Stimulated activated CD4-positive, alpha-beta T cell treated with anti-CD3 and anti-CD28 coated beads, Interleukin-4, amount 100 ng/mL, for 24 hours (primary cell): Measurements from ENCODE around the gene SCNN1G.
"Not testable (repeated sequence)": the region's sequence is repeated elsewhere in the genome, so short reads cannot be mapped to it uniquely, and the experiment has no call there.

ENCODE experiments used
- DNase-seq: peaks from one replicate; pipeline ENCODE4 v3.0.0-alpha.2; 2020

Gene SCNN1G

GRCh38 chr16:23182679-23183542, at the start of gene SCNN1G:
SCNN1G (plus strand) TSS chr16:23182745; CDS start chr16:23186272, 3,527 bp downstream.
- DNase-seq, result no peak

DNA sequence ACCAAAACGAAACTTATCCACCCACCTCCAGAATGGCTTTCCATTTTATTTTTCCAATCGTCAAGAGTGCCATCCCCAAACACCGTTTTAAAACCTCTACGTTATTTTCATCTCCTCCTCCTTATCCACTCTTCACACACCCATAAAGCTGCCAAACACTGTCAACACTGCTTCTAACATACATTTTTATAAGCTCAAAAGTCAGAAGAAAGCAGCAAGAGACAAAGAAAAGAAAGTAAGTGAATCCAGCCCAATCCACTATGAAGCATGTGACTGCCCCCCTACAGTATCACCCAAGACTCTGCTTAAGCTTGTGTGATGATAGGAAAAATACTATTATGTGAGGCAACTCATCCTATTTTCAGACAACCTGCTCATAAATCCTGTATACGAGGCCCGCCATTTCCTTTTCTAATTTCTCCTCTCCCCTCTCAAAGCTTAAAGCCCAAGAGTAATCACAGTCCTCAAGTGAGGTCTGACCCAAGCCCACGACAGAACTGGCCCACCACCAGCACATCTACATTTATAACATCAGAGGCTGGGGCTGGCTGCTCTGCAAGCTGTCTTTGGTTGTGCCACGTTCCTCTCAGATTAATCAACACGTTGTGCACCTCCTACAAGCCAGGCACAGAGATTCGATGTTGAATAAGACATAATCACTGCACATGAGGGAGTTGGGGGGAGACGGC, 49.6 kb upstream of the SCNN1G start:
- DNase-seq, result no peak

DNA sequence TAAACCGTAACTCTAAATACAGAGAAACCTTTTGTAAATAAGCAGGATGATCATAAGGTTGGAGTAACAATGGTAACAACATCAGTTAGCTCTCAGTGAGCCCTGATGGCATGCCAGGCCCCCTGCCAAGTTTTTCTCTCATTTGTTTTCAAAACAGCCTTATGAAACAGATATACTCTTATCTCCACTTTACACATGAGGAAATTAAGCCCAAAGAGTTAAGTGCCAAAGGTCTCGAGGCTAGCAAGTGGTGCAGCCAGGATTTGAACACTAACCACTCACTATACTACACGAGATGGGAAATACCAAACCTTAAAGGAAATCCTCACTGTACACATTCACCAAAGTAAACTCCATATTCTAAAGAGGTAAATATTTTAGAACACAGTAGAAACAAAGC, 48.3 kb upstream of the SCNN1G start:
- no peak for DNase-seq

DNA sequence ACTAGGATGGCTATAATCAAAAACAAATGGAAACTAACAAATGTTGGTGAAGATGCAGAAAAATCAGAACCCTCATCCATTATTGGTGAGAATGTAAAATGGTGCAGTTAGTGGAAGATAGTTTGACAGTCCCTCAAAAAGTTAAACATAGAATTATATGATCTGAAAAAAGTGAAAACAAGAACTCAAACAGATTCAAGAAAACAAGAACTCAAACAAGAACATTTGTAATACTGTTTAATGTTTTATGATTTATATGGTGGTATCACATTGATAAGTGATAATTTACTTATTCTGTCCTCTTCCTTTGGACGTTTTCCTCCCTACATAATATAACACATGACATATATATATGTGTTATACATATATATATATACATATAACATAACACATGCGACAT, 45.3 kb upstream of the SCNN1G start:
- no peak for DNase-seq

DNA sequence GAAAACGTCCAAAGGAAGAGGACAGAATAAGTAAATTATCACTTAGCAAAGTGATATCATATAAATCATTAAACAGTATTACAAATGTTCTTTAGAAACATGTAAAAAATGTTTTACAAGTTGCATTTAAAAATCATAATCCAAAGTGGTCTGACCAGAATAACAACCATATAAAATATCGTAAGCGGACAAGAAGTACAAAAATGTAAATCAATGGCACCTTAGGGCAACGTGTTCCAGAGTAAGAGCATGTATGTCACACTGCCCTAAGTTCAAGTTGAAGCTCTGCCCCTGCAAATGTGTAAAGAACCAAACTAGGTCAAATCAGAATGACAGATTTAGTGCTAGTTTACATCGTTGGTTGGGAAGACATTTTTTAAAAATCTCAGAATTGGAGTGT, 44.7 kb upstream of the SCNN1G start:
- DNase-seq, result no peak

DNA sequence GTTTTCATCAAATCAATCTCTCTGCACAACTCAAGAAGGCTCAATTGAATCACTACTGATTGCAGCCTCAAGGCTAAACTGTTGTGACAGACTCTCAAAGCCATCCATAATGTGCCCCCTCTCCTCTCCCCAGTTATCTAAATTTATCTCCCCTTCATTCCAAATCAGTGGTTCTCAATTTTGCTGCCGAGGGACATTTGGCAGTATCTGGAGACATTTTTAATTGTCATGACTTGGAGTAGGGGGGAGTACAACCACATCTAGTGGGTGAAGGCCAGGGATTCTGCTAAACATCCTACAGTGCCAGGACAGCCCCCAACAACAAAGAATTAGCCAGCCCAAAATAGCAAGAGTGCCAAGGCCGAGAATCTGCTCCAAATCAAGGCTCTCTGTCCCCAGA, 42.4 kb upstream of the SCNN1G start:
- no peak for DNase-seq

- DNase-seq, result no peak
Measured at GRCh38 chr16:23141033-23141432, 41.5 kb upstream of the SCNN1G start.

GRCh38 chr16:23141500-23141899, 41.0 kb upstream of the SCNN1G start:
- no peak for DNase-seq

DNA sequence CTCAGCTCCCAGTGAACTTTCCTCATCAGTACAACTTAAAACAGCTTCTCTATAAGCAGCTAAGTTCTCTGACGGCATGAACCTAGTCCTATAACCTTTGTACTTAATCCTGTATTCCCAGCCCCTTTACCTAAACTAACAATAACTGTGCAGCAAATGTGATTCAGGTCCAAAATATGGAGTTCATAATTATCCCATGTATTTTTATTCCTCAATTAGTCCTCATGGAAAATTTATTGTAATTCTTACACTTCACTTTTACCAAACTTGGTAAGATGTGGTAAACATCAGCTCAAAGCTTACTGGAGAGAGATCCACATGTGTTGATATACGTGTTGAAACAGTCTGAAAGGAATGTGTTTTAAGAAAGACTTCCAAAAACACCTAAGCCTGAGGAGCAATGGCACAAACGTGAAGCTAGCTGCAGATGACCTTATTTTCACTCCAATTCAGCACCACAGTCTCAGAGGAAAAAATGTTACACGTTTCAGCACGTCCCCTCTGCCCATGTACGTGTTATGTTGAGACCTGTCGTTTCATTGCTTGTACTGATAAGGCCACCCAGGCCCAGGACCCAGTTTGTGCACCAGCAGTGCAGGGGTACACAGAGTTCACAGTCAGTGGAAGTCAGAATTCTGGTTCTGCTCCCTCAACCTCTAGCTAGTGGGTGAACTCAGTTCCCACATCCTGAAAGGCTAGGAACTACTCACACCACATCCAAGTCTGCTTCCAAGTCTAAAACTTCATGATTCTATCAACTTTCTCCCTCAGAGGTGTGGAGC, 40.4 kb upstream of the SCNN1G start:
- no peak for DNase-seq

DNA sequence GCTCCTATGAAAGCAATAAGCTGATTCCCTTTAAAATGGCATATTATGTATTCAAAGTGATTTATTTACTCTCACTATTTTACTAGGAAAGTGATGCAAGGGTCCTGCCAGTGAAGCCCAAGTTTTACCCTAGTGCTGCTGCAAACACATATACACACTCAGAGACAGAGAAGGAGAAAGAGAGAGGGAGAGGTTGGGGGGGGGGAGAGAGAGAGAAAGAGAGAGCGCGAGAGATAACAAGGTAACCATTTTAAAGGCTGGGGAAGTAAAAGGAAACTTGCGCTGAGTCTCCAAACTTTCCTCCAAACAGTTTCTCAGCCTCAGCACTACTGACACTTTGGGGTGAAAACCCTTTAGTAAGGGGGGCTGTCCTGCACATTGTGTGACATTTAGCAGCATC, 39.2 kb upstream of the SCNN1G start:
- no peak for DNase-seq

GRCh38 chr16:23144393-23144792, 38.2 kb upstream of the SCNN1G start:
- not testable (repeated sequence) for DNase-seq

DNA sequence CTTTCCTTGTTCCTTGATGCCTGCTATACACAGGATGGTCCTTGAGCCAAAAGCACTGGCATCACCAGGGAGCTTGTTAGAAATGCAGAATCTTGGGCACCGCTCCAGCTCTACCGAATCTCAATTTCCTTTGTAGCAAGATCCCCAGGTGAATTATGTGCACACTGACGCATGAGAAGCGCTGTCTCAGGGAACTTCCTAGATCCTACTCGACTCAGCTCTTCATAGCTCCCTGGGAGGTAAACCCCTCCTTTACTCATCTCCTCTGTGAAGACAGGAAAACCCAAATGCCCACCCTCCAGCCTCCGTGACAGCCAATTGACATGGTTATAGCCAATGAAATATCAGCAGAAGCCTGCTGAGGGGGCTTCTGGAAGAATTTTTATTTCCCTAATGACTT, 37.4 kb upstream of the SCNN1G start:
- DNase-seq, result no peak

DNA sequence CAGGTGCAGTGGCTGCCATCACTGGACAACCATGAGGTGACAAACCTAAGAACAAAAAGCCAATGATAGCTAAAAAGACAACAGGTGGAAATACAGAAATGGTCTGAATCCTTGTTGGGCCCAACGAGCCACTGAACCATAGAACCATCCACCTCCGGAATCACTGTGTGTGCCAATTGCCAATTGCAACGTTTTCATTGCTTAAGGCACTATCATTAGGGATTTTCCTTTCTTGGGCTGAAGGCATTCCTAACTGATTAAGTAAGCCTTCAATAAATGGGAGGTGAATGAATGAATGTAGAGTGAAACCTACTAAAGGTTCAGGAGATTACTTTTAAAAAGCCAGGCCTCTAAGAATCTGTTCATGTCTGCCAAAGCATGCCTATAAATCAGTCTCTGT, 36.9 kb upstream of the SCNN1G start:
- DNase-seq, result no peak

DNA sequence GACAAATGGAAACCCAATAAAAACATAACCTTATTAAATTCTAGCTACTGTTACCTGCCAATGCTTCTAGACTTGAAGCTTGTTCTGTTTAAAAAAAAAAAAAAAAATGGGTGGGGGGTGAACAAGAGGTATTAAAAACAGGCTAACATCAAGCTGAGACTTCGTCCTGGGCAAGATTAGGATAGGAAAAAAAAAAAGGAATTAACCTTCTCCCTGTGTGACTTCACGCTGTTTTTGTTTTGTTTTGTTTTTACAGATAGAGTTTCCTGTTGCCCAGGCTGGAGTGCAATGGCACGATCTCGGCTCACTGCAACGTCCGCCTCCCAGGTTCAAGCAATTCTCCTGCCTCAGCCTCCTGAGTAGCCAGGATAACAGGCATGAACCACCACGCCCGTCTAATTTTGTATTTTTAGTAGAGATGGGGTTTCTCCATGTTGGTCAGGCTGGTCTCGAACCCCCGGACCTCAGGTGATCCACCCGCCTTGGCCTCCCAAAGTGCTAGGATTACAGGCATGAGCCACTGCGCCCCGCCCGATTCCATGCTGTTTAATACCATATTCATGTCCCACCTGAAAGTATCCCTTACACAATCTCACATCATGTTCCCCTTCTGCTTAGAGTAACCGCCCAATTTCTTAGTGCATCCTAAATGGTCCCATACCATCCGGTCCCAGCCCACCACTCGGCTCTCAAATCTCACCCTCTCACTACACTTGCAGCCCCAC, 35.5 kb upstream of the SCNN1G start:
- no peak for DNase-seq

DNA sequence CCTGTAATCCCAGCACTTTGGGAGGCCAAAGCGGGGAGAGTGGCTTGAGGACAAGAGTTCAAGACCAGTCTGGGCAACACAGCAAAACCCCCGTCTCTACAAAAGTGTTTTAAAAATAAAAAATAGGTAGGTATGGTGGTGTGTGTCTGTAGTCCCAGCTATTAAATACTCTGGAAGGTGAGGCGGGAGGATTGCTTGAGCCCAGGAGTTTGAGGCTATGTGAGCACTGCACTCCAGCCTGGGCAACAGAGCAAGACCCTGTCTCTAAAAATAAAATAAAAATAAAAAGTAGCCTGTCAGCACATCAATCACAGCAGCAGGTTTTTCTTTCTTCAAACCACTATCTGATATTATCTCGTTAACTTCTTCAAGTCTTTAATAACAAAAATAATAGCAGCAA, 34.9 kb upstream of the SCNN1G start:
- DNase-seq, result no peak

- DNase-seq, result no peak
Measured at GRCh38 chr16:23148166-23148512, 34.4 kb upstream of the SCNN1G start.

- peak; percentile 61 for DNase-seq
Measured at GRCh38 chr16:23148513-23149266, 33.9 kb upstream of the SCNN1G start.

DNA sequence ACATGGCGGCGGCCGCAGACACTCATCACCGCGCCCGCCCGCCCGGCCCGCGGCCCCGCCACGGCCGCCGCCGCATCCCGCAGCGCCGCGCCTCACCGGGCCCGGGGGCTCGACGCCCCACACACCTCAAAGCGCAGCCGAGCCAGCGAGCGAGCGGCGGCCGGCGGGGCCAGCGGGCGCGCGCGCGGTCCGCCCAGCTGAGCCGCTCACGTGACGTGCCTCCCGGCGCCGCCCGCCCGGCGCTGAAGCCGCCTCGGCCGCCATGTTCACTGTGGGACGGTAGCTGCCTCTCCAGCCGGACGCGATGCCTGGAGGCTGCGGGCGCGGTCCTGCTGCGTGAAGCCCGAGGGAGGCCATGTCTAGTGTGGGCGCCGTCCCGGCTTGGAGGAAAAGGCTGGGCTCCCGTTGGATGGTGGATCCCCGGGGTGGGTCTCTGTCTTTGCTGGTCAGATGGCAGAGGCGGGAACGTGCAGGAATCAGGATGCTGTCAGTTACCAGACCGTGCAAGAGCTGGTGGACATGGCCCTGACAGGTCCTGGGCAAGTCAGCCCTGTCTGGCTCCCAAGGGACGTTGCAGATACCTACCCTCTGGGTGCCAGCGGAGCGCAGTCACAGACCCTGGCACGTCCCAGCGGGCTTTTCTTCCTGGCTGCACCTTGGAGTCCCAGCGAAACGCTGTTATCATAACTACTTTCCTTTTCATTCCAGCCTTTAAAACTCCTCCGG, 33.1 kb upstream of the SCNN1G start, which contains the start of gene USP31:
Gene USP31 (minus strand): TSS at position 186 of the 726 bp plus-strand sequence. CDS start 182 bp downstream, at position 4.
- DNase-seq, result peak; percentile 91

DNA sequence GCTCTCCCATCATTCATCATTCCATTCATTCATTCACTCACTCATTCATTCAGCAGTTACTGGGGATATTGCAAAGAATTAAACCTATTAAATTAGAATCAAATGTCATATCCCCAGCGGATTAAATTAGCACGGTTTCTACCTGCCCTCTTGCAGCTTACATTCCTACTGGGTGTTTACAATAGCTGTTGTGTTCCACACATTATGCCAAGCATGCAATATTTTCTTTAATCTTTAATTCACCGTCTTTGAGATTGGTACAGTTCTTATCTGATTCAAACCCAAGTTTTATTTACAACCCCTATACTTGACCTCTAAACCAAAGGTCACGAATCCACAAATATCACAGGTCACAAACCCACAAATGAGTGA, 32.6 kb upstream of the SCNN1G start:
- DNase-seq, result no peak

DNA sequence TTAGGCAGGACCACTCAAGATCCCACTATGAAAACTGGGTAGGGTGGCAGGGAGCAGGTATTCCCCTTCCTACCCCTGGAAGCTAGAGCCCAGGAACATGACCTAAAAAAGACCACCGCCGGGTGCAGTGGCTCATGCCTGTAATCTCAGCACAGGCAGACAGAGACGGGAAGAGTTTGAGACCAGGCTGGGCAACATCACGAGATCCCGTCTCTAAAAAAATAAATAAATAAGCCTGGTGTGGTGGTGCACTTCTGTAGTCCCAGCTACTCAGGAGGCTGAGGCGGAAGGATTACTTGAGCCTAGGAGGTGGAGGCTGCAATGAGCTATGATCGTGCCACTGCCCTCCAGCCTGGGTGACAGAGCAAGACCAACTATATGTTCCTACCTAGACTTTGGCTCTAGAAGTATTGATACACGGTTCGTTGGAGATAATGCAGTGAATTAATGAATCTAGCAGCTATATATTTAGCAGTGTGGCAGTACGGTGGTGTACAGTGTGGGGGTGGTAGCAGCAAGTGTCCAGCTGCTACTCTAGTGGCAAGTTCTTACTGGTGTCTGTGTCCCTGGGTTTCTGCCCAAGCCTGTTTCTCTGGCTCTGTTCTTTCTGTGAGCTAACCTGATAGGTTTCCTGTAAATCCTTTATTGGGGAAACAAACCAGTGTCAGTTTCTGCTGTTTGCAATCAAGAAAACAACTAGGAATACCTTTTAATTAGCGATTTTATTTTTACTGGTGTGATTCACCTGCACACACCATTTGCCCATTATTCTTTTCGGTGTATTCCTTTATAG, 30.0 kb upstream of the SCNN1G start:
- no peak for DNase-seq
